Measurements from ENCODE around the gene CHEK2.
"Not testable (repeated sequence)": the region's sequence is repeated elsewhere in the genome, so short reads cannot be mapped to it uniquely, and the experiment has no call there.

CHEK2 gene

GRCh38 chr22:28689796-28690195 lies 51.8 kb downstream of the CHEK2 start:
- DNase-seq (ENCODE audit: low read depth): not testable (repeated sequence)

GRCh38 chr22:28682966-28683365 lies 58.7 kb downstream of the CHEK2 start:
- not testable (repeated sequence) for DNase-seq (ENCODE audit: low read depth)

- DNase-seq (ENCODE audit: low read depth): not testable (repeated sequence)
Observed at GRCh38 chr22:28680813-28681490, 60.7 kb downstream of the CHEK2 start.

DNA sequence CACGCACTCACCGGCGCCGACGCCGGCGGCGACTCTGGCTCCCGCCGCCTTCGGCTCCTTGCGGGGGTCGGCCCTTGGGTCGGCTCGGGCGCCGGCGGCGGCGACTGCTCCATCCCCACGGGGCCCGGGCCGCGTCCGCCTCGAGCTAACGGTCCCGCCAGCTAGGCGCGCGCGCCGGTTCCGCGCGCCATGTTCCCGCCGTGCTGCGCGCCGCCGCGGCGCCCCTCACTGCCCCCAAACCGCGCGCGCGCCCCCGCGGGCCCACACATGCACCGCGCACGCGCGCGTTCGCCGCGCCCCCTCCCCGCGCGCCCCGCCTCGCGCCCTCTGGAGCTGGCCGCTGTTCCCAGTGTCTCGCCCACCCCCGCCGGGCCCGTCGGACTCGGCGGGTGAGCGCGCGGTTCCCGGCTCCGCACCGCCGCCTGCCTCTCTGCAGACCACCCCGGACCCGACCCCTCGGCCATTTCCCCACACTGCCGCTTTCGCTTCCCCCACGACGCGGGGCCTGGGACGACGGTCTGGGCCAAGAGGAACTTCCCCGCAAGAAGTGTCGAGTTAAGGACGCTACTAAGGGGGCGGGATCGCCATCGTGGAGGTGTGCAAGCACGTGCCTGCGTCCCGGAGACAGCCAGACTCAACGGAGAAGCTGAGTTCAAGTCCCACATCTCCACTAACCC lies 61.9 kb downstream of the CHEK2 start, which contains the start of gene TTC28:
Gene TTC28 (minus strand): TSS at position 230 of the 677 bp plus-strand sequence. CDS start 117 bp downstream, at position 113.
- DNase-seq (ENCODE audit: low read depth): not testable (repeated sequence)

DNA sequence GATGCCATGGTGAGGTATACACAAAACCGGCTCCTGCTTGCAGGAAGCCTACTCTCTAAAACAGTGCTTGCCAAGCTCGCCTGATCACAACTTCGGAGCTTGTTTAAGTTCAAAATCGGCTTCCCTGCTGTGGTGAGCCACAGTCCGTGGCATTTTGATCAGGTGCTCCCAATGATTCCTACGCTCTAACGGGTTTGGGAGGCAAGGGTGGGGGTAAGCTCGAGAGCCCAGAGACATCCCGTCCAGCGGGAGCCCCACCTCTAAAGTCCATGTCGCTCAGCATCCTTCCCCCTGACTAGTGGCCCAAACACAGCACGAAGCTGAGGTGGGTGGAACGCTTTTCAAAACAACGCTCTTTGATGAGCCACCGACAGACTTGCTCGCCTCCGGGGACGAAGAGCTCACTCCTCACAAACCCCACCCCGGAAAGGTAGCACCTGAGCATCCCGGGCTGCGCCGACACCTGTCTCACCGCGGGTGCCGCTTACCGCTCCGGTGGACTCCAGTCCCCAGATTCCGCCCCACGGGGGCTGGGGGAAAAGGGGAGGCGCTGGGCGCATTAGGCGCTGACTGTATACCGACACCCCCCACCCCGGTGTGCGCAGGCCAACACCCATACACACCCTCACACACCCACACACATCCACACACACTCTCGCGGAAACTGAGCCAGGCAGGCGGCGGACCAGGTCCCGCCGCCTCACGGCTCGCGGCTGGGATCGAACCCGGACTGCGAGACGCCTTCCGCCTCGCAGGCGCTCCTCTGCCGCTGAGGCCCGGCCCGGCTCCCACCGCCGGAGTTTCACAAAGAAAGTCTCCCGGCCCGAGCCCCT lies 62.6 kb downstream of the CHEK2 start:
- not testable (repeated sequence) for DNase-seq (ENCODE audit: low read depth)

GRCh38 chr22:28678170-28678569 lies 63.5 kb downstream of the CHEK2 start:
- not testable (repeated sequence) for DNase-seq (ENCODE audit: low read depth)

DNA sequence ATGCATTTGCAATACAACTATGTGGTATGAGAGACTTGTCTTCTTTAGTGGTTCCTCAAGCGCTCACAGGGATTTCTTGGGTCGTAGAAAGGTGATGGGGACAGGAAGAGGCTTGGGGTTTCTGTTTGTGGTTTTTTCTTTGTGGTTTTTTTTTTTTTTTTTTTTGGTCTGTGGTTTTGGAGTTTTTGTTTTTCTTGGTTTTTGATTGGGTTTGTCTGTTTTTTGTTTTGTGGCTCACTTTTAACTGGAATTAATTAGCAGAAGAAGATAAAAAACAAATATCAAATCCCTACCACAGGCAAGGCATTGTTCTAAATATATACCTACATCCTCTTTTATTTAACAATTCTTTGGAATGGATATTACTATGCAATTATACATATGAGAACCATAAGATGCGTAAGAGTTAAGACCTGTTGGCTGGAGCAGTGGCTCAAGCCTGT lies 67.5 kb downstream of the CHEK2 start:
- DNase-seq (ENCODE audit: low read depth): no peak

- DNase-seq (ENCODE audit: low read depth): no peak
Observed at GRCh38 chr22:28670756-28671155, 70.9 kb downstream of the CHEK2 start.

GRCh38 chr22:28670161-28670560 lies 71.5 kb downstream of the CHEK2 start:
- DNase-seq (ENCODE audit: low read depth): no peak

DNA sequence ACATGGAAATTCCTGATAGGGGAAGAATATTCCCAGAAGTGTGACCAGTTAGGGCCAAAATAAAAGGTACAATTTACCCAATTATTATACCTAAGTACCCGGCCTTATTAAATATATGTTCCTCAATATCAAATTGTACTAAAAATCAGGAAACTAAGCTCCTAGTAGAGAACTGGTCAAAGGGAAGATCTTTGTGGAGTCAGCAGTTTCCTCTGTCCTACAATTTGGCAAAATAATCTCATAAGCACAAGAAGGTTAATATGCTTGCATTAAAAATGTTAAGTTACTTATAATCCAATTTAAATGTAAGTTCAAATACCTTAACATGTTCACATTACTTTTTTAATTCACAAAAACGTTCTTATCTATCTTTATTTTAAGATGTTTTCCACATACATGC lies 72.2 kb downstream of the CHEK2 start:
- DNase-seq (ENCODE audit: low read depth): no peak

- DNase-seq (ENCODE audit: low read depth): not testable (repeated sequence)
Observed at GRCh38 chr22:28663569-28663942, 78.1 kb downstream of the CHEK2 start.

GRCh38 chr22:28658448-28658847 lies 83.2 kb downstream of the CHEK2 start:
- no peak for DNase-seq (ENCODE audit: low read depth)

- DNase-seq (ENCODE audit: low read depth): no peak
Observed at GRCh38 chr22:28656181-28656580, 85.4 kb downstream of the CHEK2 start.

- DNase-seq (ENCODE audit: low read depth): no peak
Observed at GRCh38 chr22:28650463-28650862, 91.2 kb downstream of the CHEK2 start.

GRCh38 chr22:28648792-28649191 lies 92.8 kb downstream of the CHEK2 start:
- DNase-seq (ENCODE audit: low read depth): no peak

DNA sequence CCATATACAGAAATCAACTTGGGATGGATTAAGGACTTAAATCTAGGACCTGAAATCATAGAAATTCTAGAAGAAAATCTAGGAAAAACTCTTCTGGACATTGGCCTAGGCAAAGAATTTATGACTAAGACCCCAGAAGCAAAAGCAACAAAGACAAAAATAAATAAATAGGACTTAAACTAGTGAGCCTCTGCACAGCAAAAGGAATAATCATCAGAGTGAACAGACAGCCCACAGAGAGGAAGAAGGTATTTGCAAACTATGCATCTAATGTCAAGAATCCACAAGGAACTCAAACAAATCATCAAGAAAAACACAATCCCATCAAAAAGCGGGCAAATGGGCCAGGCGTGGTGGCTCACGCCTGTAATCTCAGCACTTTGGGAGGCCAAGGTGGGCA lies 94.4 kb downstream of the CHEK2 start:
- no peak for DNase-seq (ENCODE audit: low read depth)

GRCh38 chr22:28639321-28639720 lies 102.3 kb downstream of the CHEK2 start:
- DNase-seq (ENCODE audit: low read depth): no peak

Data from activated gamma-delta T cell treated with anti-CD3 and anti-CD28 coated beads, Interleukin-2, amount 50 U/mL, for 16 hours (primary cell).